NCI-H1417 (cell line): Measurements from ENCODE around the gene AP3D1.

Experiments used
- DNase-seq, 3 experiments: peaks; one replicate each; lab custom pipeline; 2025; lab: John Stamatoyannopoulos, UW

AP3D1 gene

DNA sequence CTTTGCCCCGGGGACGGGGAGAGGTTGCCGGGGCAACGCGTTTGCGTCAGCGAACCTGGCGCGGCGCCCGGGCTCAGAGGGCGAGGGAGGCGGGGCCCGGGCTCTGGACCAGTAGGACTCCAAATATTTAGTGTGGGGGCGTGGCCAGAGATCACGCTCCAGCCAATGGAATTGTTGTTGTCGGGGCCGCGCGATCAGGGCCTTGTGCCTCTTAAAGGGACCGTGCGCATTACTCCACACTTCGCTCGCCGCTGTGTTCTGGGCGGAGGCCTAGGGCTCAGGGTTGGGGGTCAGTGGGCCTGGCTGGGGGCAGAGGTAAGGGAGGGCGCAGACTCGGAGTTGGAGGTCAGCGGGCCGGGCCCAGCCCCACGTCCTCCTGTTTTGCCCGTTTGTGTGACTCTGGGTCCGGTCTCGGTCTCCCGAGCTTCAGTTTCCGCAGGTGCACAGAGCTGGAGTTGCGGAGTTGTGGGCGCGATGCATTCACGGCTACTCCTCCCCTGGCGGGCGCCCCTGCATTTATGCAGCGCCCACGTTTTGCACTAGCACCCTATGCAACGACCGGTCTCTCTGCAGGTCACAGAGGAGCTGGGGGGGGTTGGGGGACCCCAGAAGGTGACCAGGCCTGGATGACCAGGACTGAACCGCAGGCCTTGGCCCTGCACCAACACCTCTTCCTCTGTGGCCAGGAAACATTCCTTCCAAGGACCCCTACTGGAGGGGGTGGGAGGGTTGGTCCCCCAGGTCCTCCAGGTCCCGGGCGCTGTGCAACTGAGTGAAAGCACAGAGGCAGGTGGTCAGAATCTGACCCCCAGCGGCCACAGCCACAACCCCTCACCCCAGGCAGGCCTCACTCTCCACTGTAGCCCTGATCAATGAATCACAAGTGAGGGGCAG, 89.6 kb downstream of the AP3D1 start:
- peak; percentile 100 for DNase-seq

DNA sequence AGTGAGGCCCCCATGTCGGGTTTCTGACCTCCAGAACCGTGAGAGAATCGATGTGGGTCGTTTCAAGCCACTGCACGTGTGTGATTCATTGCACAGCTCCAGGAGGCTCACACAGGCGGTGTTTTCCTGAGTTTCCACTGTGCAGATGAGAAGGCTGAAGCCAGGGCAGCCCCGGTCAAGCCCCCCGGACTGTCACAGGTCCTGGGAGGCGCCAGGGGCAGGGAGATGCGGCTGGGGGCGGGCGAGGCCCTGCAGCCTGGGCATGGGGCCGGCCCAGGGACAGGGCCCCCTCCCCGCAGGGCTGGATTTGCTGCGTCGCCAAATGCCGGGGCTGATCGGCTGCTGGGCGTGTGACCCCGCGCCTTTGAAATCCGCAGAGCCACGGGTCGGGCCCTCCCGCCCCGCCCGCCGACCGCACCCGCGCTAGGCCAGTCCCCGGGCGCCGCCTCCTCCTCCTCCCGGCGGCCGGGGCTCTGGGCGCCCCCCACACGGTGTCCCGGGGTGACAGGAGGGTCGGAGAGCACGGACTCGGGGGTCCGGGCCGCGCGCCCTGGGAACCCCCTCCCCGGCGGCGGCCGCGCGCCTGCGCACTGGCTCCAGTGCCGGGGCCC, 90.4 kb downstream of the AP3D1 start:
- peak in 2 of 3 experiments; percentile 92 to 97 for DNase-seq

- peak; percentile 44 to 65 (median 49) for DNase-seq
These were observed 91.8 kb downstream of the AP3D1 start for GRCh38 chr19:2059422-2060201.

DNA sequence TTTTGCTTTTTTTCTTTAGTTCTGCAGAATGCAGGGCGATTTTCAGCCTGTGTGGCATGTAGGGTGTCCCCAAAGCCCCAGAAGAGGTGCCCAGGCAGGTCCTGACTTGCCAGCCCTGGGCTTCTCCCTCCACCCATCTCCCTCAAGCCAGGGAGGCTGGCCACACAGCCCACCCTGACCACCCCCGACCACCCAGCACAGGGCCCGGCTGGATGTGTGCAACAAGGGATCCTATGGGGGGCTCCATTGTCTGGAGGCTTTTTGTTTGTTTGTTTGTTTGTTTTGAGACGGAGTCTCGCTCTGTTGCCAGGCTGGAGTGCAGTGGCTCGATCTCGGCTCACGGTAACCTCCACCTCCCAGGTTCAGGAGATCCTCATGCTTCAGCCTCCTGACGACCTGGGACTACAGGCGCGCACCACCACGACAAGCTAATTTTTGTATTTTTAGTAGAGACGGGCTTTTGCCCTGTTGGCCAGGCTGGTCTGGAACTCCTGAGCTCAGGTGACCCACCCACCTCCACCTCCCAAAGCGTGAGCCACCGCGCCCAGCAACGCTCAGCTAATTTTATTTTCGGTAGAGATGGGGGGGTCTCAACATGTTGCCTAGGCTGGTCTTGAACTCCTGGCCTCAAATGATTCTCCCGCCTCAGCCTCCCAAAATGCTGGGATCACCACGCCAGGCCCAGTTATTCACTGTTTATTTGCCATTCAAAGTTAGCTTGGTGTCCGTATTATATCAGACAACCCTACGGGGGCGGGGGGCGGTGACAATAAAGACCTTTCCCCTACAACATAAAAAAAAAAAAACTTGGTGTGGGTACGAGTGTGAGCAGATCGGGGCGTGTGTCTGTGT, 92.6 kb downstream of the AP3D1 start:
- no peak for DNase-seq

- DNase-seq: no peak
These were observed 93.6 kb downstream of the AP3D1 start for GRCh38 chr19:2057484-2058469.

DNA sequence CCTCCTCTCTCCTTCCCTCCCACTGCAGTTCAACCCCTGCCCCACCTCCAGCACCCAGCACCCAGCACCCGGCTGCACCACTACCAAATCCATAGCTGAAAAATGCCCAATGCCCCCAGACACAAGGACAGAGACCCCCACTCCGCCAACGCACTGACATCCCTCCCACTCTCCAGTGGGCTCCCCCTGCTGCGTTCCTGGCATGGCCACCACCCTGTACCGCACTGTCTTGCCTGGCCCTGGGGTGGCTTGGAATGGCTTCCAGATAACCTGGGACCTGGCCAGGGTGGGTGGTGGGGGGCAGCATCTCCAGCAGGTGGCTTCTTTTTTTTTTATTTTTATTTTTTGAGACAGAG, 94.6 kb downstream of the AP3D1 start:
- DNase-seq: no peak

- DNase-seq: peak in 2 of 3 experiments; percentile 33 to 62
These were observed 95.2 kb downstream of the AP3D1 start for GRCh38 chr19:2055931-2056836.

GRCh38 chr19:2054763-2055162, 96.6 kb downstream of the AP3D1 start:
- DNase-seq: no peak

GRCh38 chr19:2053601-2054389, 97.6 kb downstream of the AP3D1 start:
- DNase-seq: no peak

- DNase-seq: peak in 1 of 3 experiments; percentile 25
These were observed 99.3 kb downstream of the AP3D1 start for GRCh38 chr19:2051773-2052704.

DNA sequence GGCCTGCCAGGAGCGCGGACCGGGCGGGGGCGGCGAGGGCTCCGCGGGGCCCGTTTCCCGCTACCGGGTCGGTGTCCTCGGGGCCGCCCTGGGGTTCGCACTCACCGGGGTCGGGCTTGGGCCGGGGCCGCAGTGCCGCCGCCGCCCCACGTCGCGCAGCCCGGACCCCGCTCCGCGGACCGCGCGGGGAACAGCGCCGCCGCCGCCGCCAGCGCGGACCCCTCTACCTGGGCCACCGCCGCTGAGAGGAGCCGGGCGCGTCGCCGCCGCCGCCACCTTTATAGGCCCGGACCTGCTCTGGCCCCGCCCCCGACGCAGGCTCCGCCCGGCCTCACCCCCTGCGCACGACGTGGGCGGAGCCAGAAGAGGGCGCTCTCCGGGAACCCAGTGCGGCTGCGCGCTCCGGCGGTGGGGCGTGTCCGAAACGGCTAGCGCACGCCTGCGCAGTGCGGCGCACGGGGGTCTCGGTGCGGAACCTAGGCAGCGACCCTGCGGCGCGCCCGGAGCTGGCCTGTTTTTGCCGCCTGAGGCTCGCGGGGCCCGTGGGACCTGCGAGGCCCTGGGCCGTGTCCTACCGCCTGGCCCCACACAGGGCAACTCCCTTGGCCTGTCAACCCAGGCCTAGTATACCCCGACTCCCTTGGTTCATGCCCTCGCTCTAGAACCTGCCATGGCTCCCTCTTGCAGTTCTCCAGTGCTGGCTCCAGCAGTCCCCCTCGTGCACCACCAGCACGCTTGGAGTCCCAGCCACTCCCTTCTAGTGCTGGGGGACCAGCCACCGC, 100.2 kb downstream of the AP3D1 start, which contains the start of gene MKNK2:
MKNK2 (minus strand) TSS at position 254 of the 782 bp plus-strand sequence. CDS start 393 bp downstream, outside the sequence.
- DNase-seq: peak; percentile 88 to 96 (median 93)
